CD1c-positive myeloid dendritic cell (primary cell): ENCODE data around the gene APBA2.
"Not testable (repeated sequence)": the region's sequence is repeated elsewhere in the genome, so short reads cannot be mapped to it uniquely, and the experiment has no call there.

Experiments
- DNase-seq: peaks from one replicate; pipeline ENCODE4 v3.0.0-alpha.2; 2016; ENCODE audit errors: extremely low spot score

The APBA2 gene

DNA sequence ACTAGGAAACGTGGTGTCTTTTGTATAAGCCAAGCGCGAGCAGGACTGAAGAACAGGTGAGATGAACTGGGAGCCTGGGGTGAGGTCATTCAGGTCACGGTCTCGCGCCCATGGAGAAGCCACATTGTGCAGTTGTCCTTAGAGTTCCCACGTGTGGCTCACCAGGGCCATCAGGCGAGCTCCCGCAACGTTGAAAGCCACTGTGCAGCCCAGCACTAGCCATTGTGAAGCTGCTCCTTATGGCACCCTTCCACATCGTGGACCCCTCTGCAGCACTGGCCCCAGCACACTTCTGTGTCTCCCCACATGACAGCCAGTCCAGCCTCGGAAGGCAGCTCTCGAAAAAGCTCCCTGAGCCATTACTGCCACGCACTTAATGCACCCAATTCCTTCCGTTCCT, 7.6 kb upstream of the APBA2 start:
- no peak for DNase-seq

DNA sequence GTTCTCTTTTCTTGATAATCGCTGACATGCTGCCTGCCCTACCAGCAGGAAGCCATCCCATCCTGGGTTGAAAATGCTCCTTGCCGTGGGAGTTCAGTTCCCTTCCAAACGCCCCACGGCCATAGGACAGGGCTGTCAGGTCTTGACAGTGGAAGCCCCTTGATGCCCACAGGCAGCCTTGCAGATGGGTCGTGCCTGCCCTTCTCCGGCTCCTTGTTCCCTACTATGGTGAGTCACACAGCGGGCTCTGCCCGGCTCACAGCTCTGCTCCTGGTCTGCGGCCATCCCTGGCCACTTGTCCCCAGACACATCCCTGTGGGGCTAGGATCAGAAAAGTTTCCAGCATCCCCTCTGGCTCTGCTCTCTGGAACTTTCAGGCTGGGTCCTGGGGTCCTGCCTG, 6.2 kb upstream of the APBA2 start:
- no peak for DNase-seq

DNA sequence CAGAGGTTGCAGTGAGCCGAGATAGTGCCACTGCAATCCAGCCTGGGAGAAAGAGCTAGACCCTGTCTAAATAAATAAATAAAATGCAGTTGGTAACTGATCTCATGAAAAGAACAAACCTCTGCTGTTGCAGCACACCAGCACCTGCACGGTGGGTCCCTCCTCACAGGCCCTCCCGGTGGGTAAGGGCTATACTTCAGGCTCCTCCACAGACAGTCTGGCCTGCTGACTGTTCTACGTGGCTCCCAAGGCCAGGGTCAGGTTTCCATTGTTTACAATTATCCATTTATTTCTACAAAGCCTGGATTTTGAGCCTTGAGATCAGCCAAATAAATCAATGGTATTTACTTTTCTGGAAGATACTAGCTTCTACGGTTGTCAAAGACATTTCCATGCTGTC, 5.1 kb upstream of the APBA2 start:
- no peak for DNase-seq

DNA sequence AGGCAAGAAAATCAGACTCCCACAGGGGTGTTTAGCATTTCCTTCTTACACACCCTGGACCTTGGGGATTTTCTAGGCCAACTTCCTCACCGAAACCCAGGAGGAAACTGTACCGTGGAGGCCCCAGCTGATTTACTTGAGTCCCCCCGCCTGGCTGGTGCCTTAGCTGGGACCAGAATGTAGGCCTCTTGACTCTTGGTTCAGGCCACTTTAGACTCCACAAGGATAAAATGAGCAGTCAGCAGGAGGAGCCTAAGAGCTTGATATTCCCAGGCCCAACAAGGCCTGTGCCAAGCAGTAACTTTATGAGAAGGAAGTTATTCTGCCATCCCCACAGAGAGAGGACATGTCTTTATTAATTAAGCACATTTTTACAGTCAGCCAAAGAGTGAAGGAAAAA, 4.6 kb upstream of the APBA2 start:
- no peak for DNase-seq

DNA sequence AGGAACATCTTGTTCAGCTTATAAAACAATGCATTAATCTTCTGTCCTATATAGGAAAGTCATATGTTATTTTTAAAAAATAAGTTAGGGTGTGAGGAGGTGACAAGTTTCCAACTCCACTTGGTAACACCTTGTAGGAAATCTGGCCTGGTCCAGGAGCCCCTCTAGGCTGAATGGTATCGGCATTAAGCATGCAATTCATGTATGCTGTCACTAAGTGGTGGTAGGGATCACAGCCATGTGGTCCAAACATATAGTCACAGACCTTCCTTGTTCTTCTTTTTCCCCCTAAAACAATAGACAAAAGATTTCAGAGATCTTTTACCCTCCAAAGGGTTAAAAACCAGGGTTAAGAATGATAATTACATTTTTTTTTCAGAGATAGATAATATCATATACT, 4.2 kb upstream of the APBA2 start:
- DNase-seq = no peak

DNA sequence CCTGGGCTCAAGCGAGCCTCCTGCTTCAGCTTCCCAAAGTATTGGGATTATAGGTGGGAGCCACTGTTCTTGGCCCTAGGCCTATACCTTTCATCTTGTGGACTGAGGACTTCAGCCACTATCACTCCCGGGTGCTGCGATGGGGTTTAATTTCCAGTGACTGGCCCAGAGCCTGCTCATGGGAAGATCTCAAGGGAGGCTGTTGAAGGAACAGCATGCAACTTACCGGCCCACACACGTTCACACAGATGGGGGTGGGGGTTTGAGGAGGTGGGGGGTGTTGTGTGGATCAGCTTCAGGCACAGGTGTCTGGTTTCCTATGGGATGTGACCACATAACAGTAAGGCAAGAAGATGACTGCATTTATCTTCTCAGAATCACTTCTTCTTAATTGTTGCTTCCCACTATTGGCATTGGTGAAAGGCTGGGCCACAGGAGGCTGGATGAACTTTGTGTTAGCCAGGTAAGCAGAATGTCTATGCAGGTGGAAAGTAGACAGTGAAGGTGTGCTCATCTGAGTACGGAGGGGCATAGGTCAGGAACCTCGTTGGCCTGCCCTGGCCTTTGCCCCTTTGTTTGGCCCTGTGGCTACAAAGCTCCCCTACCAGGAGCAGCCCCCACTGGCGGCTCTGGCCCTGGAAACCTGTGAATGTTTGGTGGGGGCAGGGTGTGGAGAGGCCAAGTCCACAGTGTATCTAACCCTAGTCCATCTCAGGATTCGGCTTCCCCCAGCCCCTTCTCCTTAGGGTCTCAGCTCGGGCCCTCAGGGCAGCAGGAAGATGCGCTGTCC, 1.4 kb upstream of the APBA2 start:
- no peak for DNase-seq

DNA sequence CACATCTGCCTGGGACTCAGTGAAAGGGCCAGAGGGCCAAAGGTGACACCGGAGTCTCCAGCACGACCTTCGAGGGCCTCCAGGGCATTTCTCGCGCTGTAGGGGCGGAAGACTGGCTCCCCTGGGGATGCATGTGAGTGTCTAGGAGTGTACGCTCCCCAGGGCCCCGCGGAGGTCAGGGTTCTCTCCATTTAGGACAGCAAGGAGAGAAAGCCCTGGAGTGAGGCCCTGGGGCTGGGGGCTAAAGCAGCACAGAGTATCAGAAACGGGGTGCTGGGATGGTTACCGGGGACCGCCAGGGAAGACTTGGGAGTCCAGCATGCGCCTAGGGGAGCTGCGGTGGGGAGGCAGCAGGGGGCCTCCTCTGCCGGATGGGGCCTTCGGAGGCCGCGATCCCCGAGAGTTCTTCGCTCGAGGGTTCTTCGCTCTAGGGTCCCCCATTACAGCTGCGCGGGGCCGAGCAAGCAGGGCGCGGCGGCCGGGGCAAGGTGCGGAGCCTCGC, 595 bp upstream of the APBA2 start:
- DNase-seq = no peak

DNA sequence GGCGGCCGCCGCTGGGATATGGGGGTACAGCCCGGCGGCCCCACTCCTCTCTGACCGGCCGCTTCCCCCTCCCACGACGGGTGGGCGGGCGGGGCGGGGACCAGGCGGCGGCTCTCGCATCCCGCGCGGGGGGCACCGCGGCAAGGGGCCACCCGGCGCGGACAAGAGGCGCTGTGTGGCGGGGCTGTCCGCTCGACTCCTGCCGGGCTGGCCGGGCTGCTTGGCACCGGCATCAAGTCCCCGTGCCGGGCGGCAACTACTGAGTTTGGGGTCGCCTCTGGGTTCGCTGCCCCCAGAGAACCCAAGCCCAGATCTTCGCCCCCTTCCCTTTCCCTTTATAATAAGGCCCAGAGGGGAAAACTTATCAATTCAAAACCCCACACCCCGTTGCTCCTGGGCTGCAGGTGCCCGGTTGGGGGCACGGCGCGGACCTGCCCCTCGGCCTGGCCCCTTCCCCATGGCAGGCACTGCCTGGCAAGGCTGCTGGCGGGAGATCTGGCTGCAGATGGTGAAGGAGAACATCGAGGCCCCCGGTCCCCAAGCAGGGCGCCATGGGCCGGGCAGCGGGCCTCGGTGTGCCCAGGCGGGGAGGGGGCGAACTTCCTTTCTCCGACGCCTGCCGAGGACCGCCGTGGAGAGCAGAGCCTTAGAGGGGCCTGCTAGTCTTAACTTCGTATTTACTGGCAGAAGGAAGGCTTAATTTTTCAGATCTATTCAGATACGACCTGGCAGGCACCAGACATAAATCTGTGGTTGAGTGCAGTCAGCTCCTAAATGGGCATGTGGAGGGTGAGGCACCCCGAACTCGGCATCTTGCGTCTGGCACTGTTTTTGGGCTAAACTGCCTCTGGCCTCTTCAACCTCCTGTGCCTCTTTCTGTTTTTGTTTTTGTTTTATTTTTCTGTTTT, 911 bp downstream of the APBA2 start:
- no peak for DNase-seq

DNA sequence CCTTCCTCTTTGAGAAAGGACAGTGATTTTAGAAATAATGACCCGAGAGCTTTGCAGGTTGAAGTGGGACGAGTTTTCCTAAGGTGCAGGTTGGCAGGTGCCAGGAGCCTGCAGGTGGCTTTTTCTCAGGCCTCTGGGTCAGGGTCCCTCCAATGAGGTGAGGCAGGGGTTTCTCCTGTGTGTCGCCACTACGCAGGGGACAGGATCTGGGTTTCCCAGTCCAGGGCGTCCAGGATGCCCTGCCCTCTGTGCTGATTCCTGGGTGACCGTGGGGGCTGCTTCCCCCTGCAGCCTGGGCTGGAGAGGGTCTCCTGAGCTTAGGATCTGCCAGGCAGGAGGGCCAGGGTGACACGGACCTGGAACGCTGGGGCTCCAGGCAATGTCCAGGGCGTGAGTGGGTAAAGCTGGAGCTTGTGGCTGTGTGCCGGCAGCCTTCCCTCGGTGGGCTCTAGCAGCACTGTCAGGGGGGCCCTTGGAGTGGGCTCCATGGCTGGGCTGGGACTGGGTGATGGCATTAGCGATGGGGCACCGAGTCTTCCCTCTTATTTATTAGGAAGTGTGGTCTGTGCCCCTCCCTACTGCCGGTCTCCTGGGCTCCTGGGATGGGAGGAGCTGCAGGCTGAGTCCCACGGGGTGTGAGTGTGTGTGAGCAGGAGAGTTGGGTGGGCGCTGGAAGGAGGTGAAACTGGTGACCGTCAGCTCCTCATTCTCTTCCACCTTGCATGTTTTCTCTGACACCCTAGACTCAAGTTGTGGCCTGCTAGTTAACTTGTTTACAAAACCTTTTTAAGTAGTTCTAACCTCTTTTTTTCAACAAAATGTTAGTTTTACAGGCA, 1.8 kb downstream of the APBA2 start:
- no peak for DNase-seq

DNA sequence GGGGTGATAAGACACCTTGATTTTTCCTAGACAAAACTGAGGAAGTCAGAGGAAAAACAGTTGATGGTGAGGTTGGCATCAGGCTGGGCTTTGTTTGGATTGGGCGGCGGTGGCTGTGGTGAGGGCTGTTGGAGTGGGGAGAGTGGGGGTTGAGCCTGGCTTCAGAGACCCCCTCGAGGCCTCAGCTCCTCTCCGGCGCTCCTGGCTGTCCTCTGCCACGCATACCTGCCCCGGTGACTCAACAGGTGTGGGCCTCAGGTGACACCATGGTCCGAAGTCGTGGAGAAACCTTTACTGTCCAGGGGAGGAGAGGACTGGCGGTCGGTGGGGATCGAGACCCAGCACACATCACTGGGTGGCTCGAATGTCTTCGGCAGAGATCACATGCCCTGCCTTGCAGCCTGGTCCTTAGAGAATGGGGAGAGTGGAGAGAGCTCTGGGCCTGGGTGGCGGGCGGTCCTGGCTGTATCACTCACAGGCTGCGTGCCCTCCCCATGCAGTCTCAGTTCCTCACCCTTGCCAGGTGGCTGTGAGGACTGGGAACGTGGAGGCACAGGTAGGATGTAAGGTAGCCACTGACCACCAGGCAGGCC, 2.6 kb downstream of the APBA2 start:
- DNase-seq = no peak

DNA sequence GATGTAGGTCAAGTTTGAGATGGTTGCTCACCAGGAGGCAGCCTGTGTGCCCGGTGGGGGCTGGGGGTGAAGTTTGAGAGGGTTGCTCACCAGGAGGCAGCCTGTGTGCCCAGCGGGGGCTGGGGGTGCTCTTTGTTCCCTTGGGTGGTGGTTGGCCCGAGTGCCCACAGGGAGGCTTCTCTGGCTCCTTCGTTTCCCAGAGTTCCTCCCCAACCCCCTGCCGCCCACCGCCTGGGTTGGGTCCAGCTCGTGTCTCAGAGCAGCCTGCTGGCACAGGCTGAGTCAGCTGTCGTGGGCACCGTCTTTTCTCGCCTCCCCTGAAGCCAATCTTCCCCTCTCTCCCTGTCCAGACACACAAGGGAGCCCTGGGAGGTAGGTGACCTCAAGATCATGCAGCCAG, 3.1 kb downstream of the APBA2 start:
- no peak for DNase-seq

DNA sequence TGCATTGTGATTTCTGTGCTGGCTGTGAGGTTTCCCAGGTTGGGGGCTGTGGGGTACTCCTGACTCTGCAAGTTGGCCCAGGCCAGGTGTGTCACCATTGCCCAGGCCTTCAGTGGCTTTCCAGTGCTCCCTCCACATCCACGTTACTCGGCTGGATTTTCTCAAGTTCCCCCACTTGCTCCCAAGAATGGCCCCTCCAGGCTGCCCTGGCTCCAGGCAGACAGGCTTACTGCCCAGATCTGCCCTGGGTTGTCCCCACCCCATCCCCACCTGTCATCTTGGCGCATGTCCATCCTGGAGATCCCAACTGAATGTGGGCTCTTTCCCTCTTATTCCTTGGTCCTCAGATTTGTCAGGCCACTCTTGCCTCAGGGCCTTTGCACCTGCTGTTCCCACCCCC, 3.6 kb downstream of the APBA2 start:
- no peak for DNase-seq

DNA sequence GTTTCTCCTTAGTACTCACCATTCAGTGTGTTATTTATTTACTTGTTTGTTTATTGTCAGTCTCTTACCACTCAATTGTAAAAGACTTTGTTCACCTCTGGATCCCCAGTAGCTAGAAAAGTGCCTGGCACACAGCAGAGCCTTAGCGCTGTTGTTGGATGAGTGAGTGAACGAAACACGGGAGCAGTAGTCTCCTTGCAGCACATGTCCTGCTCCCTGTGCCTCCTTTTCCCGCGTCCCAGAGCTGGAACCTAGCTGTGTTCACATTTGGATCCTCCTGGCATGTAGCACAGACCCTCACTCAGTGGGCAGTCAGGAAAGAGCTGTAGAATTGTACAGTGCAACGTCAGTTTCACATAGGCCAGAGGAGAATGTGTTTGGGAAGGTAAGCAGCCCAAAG, 4.1 kb downstream of the APBA2 start:
- not testable (repeated sequence) for DNase-seq

DNA sequence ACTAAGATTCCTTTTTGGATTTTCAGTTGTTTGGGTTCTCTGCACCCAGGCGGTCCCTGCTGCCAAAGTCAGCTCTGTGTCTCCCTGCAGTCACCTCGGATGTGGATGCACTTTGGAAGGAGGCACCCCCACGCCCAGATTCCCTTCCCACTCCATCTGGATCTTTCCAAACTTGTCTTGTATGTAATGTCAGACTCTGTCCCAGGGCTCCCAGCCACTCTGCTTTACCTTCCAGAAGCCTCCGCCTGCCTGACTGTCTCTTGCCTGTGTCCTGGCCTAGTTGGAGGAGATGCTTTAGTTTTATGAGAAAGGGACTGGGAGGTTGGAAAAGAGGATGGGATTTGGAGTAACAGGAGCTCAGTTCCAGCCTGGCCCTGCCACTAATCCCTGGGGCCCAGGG, 4.5 kb downstream of the APBA2 start:
- DNase-seq = not testable (repeated sequence)

DNA sequence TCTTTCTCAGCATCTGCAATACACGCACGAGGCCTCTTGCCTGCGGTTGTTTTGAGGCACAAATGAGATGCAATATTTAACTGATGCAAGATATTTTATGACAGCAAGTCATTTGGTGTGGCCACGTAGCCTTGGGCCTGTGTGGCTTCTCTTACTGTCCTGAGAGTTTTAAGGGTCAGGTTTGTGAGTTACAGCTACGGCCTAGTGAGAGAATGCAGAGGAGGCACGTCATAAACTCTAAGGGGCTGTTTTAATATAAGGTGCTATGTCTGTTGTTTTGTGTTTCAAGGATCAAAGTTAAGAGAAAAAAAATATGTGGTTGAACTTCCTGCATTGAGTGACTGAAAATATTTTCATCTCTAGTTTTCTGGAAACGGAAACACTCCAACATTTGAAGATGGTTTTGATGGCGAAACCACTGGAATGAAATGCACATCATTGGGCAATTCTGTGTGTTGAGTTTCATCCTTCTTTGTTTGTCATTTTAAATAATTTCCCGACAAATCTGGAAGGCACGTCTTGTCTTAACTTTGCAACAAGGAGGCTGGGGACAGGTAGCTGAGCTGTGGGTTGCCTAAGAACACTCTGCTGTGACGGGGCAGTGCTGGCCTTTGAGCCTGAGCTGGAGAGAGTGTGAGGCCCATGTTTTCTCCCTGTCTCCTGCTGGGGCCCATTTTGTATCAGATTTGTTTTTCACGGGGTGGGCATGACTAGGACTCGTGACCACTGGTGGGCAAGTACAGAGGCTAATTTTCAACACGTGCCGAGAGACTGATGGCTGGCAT, 5.1 kb downstream of the APBA2 start:
- DNase-seq = no peak

DNA sequence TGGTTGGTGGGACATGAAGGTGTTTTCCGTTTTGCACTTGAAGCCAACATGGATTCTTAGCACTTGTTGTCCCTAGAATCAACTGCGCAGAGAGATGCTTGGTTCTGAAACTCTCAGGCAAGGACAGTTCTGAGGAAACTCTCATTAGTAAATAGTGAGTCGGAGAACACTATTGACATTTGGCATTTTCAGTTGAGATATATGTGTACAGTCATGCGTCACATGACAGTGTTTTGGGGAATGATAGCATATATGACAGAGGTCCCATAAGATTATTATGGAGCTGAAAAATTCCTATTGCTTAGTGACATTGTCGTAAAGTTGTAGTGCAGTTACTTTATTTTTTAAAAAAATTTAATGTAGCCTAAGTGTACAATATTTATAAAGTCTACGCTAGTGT, 5.8 kb downstream of the APBA2 start:
- no peak for DNase-seq

DNA sequence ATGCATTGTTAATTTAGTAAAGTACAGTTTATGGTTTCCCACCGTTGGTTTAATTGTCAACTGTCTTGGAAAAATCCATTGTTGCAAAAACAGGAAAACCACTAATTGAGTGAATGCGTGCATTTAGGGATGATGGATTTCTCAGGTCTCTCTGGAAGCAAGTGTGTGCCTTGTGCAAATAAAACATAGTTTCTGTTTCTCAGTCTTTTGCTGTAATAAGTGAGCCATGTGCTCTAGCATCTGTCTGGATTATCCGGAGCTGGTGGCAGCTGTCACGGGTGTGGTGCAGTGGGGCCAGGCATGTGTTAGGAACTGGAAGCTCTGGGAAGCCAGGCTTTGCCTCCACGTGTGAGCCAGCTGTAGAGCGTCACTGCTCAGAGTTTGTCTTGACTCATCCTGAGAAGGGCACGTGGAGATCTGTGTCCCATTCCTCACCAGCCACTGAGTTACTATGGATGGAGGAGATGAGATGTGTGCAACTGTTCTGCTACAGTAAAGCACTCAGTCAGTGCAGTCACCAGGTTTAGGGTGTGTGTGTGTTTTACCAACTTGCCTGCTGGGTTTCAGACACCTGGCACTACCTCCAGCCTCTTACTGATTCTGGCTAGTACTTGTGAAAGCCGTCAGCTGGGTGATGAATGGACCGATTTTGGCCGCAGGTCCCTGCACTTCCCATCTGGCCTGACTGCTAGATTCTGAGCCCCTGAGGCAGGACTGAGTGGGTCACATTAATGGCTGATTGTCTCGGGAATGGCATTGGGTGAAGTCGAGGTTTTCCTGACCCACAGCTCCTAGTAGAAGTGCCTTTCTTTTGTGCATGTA, 7.2 kb downstream of the APBA2 start:
- no peak for DNase-seq

DNA sequence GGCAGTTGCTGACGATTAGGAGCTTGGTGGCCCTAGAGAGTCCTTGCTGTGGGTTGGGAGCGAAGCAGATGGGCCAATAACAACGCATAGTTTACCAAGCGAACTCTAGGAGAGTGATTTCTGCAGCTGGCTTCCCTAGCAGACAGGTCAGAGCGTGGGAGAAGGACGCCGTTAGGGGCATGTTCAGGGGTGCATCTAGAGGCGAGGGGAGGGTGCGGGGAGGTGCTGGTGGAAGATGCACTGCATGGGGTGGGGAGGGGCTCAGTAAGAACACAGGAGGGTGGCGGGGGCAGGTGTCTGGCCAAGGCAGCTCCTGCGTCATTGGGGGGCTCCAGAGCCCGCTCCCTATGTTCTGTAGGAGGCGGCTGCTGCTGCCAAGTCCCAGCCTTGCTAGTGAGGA, 8.9 kb downstream of the APBA2 start:
- DNase-seq = no peak

DNA sequence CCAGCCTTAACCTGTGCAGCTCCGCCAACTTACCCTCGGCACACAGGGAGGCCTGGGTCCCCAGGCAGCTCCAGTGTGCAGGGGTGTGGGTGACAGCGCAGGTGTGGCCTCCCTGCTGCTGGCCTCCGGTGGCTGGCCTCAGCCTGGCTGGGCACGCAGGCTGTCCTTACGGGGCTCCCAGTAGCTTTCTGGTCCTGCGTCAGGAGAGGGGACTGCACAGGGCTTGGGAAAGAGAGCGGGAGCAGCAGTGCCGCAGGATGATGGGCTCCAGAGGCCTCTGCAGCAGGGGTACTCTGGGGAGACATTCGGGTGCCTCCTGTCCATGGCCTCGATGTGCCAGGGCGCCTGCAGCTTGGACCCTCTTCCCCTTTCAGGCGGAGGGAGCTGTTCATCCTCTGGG, 9.4 kb downstream of the APBA2 start:
- no peak for DNase-seq

DNA sequence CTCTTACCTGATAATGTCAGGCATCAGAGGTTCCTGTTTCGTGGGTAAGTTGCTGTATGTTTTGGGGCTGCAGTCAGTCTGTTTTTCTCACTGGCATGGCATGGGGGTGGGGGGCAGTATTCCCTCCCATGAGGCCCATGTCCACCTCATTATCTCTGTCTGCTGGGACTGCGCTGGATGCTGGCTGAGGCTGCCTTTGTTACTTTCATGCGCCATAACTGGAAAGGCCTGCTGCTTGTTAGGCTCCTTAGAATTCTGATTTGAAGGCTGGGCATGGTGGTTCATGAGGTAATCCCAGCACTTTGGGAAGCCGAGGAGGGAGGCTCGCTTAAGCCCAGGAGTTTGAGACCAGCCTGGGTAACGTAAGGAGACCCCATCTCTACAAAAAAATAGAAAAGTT, 9.8 kb downstream of the APBA2 start:
- DNase-seq = no peak
